Liver (tissue), 9 donors: Measurements from ENCODE around the gene CHML. TPM values are rescaled to one million over a fixed set of nuclear protein-coding genes. Genes with fewer than 3 reads are reported as not detected.

Experiments used
- DNase-seq: peaks from one replicate; pipeline ENCODE4 v3.0.0-alpha.2; 2017; ENCODE audit warnings: low spot score
- H3K27ac ChIP-seq, 2 donors: one replicate each; pipeline ENCODE4 v1.7.0; 2013; ENCODE audit warnings: inconsistent platforms in 2 of 2, low read length in 2 of 2, control low read depth in 1 of 2, low read depth in 1 of 2, mild to moderate bottlenecking in 1 of 2
- H3K27me3 ChIP-seq, 4 donors: one replicate each; pipeline versions ENCODE4 v1.6.1 to v1.7.0; 2013; ENCODE audit warnings: low read length in 3 of 4, inconsistent platforms in 1 of 4, mild to moderate bottlenecking in 1 of 4, moderate library complexity in 1 of 4; ENCODE audit not compliant: control insufficient read depth in 4 of 4, insufficient read depth in 4 of 4
- H3K36me3 ChIP-seq, 4 donors: one replicate each; pipeline versions ENCODE4 v1.6.1 to v1.7.0; 2013; ENCODE audit warnings: low read length in 3 of 4, mild to moderate bottlenecking in 3 of 4, low read depth in 1 of 4, moderate library complexity in 1 of 4; ENCODE audit not compliant: control insufficient read depth in 4 of 4, insufficient read depth in 3 of 4
- H3K4me1 ChIP-seq, 4 donors: one replicate each; pipeline versions ENCODE4 v1.6.1 to v1.7.0; 2013; ENCODE audit warnings: low read length in 3 of 4, mild to moderate bottlenecking in 3 of 4, moderate library complexity in 1 of 4; ENCODE audit not compliant: control insufficient read depth in 4 of 4, insufficient read depth in 4 of 4
- H3K4me3 ChIP-seq, 3 donors: one replicate each; pipeline versions ENCODE4 v1.6.1 to v1.7.0; 2013; ENCODE audit warnings: low read length in 3 of 3, control low read depth in 1 of 3, low read depth in 1 of 3, mild to moderate bottlenecking in 1 of 3
- H3K9ac ChIP-seq, 2 donors: one replicate each; pipeline ENCODE4 v1.7.0; 2013; ENCODE audit warnings: low read length in 2 of 2, mild to moderate bottlenecking in 2 of 2, moderate library complexity in 2 of 2, control low read depth in 1 of 2, low read depth in 1 of 2
- H3K9me3 ChIP-seq, 4 donors: one replicate each; pipeline versions ENCODE4 v1.6.1 to v1.7.0; 2013; ENCODE audit warnings: low read length in 3 of 4; ENCODE audit not compliant: control insufficient read depth in 4 of 4
- EGR1 ChIP-seq, 2 donors: IDR thresholded peaks; 2 replicates each; pipeline ENCODE4 v1.6.1; 2016 to 2018; ENCODE audit warnings: antibody characterized with exemption in 2 of 2, low read depth in 2 of 2
- FOXA2 ChIP-seq: IDR thresholded peaks from 2 replicates; pipeline ENCODE4 v1.6.1; 2016; ENCODE audit warnings: antibody characterized with exemption
- GABPA ChIP-seq, 2 donors: IDR thresholded peaks in 1 of 2; conservative IDR thresholded peaks in 1 of 2; 2 replicates each; pipeline ENCODE4 v1.6.1; 2016; ENCODE audit warnings: antibody characterized with exemption in 2 of 2, mild to moderate bottlenecking in 1 of 2, moderate library complexity in 1 of 2
- HNF4A ChIP-seq, 2 donors: conservative IDR thresholded peaks; 2 replicates each; pipeline ENCODE4 v1.6.1; 2016; ENCODE audit warnings: antibody characterized with exemption in 2 of 2, mild to moderate bottlenecking in 2 of 2
- HNF4G ChIP-seq: IDR thresholded peaks from 2 replicates; pipeline ENCODE4 v1.6.1; 2016; ENCODE audit warnings: antibody characterized with exemption
- JUND ChIP-seq, 2 donors: IDR thresholded peaks; 2 replicates each; pipeline ENCODE4 v1.6.1; 2016; ENCODE audit warnings: antibody characterized with exemption in 2 of 2
- MAX ChIP-seq: IDR thresholded peaks from 2 replicates; pipeline ENCODE4 v1.6.1; 2016; ENCODE audit warnings: antibody characterized with exemption
- RAD21 ChIP-seq, 2 donors: IDR thresholded peaks; 2 replicates each; pipeline ENCODE4 v1.6.1; 2016; ENCODE audit warnings: antibody characterized with exemption in 2 of 2, mild to moderate bottlenecking in 2 of 2
- REST ChIP-seq: IDR thresholded peaks from 2 replicates; pipeline ENCODE4 v1.6.1; 2016; ENCODE audit warnings: antibody characterized with exemption, mild to moderate bottlenecking
- SP1 ChIP-seq: IDR thresholded peaks from 2 replicates; pipeline ENCODE4 v1.6.1; 2018; ENCODE audit warnings: antibody characterized with exemption, mild to moderate bottlenecking
- TAF1 ChIP-seq: conservative IDR thresholded peaks from 2 replicates; pipeline ENCODE4 v1.6.1; 2016; ENCODE audit warnings: antibody characterized with exemption, mild to moderate bottlenecking
- YY1 ChIP-seq: IDR thresholded peaks from 2 replicates; pipeline ENCODE4 v1.6.1; 2016; ENCODE audit warnings: antibody characterized with exemption, mild to moderate bottlenecking
- WGBS: extraction: QIAGEN DNeasy Blood & Tissue Kit; methylation state at CpG from one replicate; pipeline ENCODE4 v1.1.7; 2013; 5-methylcytosine and 5-hydroxymethylcytosine counted together
- polyA plus RNA-seq, 2 donors: library from polyadenylated mRNA; stranded (reverse) in 1 of 2; unstranded in 1 of 2; fragments of 200-250 nt in 1 of 2; fragments of >200 nt in 1 of 2; fragmentation: Nextera tagmentation in 1 of 2; extraction: Ambion mirVana in 1 of 2; gene quantifications; one replicate each; pipeline versions ENCODE4 v1.2.1 to v1.2.3, GENCODE V29; 2013 to 2015
- total RNA-seq, 2 donors: library from RNA; depleted of rRNA; stranded (reverse); fragments of >200 nt; gene quantifications; one replicate each; pipeline ENCODE4 v1.2.3, GENCODE V29; 2014
- donor health status: healthy.
- donor health status: healthy.
- donor health status: healthy.
- donor health status: healthy.
- donor health status: healthy.

Gene CHML
- total and polyA plus RNA-seq, 4 donors = 0.53 to 8.1 (median 3.3) TPM

GRCh38 chr1:241631674-241632073 is 8.5 kb downstream of the CHML start:
- 36% methylated on average over 5 of the region's 5 CpGs for WGBS
- DNase-seq = no peak
- Histone ChIP-seq H3K9me3 (no peaks in the 10 kb centered on the region), H3K4me1 (peaks cover 0 to 17% (median 3%) of the 10 kb centered on the region in 4 donors), H3K27me3 (no peaks in the 10 kb centered on the region), H3K27ac (peak overlapping the region; percentile 5 to 43), H3K4me3 (peak overlapping the region in 2 of 3 donors; percentile 4 to 20), H3K9ac (peak overlapping the region in 1 of 2 donors; percentile 48), H3K36me3 (peaks cover 0 to 7% (median 2%) of the 10 kb centered on the region in 4 donors)
- no peak for TF ChIP-seq REST
- peak in 1 of 2 donors; percentile 33 for TF ChIP-seq HNF4A (conservative IDR thresholded peaks at IDR 0.05)
- peak; percentile 25 for TF ChIP-seq YY1
- no peak for TF ChIP-seq JUND (IDR thresholded peaks at IDR 0.05)
- peak in 1 of 2 donors; percentile 19 for TF ChIP-seq RAD21 (IDR thresholded peaks at IDR 0.05)
- TF ChIP-seq TAF1 = no peak
- no peak for TF ChIP-seq SP1
- TF ChIP-seq FOXA2 = no peak
- no peak for TF ChIP-seq GABPA (IDR thresholded peaks at IDR 0.05 in 1 of 2, conservative IDR thresholded peaks at IDR 0.05 in 1 of 2)
- no peak for TF ChIP-seq EGR1 (IDR thresholded peaks at IDR 0.05; ENCODE audit: low read depth in 2 of 2)
- no peak for TF ChIP-seq MAX

- no peak for DNase-seq
- WGBS = 94% methylated on average over 2 of the region's 2 CpGs
- H3K36me3 ChIP-seq = peaks cover 0 to 7% (median 2%) of the 10 kb centered on the region in 4 donors
- H3K4me1 ChIP-seq = peaks cover 0 to 17% (median 3%) of the 10 kb centered on the region in 4 donors
- TF ChIP-seq JUND (IDR thresholded peaks at IDR 0.05) (no peak), HNF4G (peak; percentile 51), HNF4A (conservative IDR thresholded peaks at IDR 0.05) (peak; percentile 66 to 82), REST (no peak), GABPA (IDR thresholded peaks at IDR 0.05 in 1 of 2, conservative IDR thresholded peaks at IDR 0.05 in 1 of 2) (no peak), YY1 (peak; percentile 32)
- H3K4me3 ChIP-seq = no peak overlapping the region
- H3K9ac ChIP-seq = peak overlapping the region in 1 of 2 donors; percentile 48
- H3K9me3 ChIP-seq = no peaks in the 10 kb centered on the region
- H3K27ac ChIP-seq = no peak overlapping the region
- H3K27me3 ChIP-seq = no peaks in the 10 kb centered on the region
Measured at GRCh38 chr1:241630899-241631298, 9.3 kb downstream of the CHML start.
